Sigmoid colon (tissue), 7 donors: Measurements from ENCODE around the gene ACVR2B. TPM values are rescaled to one million over a fixed set of nuclear protein-coding genes. Genes with fewer than 3 reads are reported as not detected.
"Not testable (repeated sequence)": the region's sequence is repeated elsewhere in the genome, so short reads cannot be mapped to it uniquely, and the experiment has no call there.

Experiments used
- DNase-seq: peaks from one replicate; pipeline ENCODE4 v3.0.0-alpha.2; 2019
- H3K27ac ChIP-seq, 4 donors: fragments of 200-600 bp; sonication (generic); one replicate each; pipeline ENCODE4 v1.5.1; 2016 to 2019; ENCODE audit warnings: mild to moderate bottlenecking in 1 of 4
- H3K27me3 ChIP-seq, 3 donors: fragments of 200-600 bp; sonication (generic); one replicate each; pipeline ENCODE4 v1.5.1; 2019; ENCODE audit warnings: mild to moderate bottlenecking in 1 of 3
- H3K36me3 ChIP-seq, 4 donors: fragments of 200-600 bp; sonication (generic); one replicate each; pipeline ENCODE4 v1.5.1; 2016 to 2019
- H3K4me1 ChIP-seq, 4 donors: fragments of 200-600 bp; sonication (generic); one replicate each; pipeline ENCODE4 v1.5.1; 2017 to 2019
- H3K4me3 ChIP-seq, 4 donors: fragments of 200-600 bp; sonication (generic); one replicate each; pipeline ENCODE4 v1.5.1; 2017 to 2019; ENCODE audit warnings: mild to moderate bottlenecking in 2 of 4, moderate library complexity in 1 of 4
- H3K9me3 ChIP-seq, 4 donors: fragments of 200-600 bp in 3 of 4; sonication (generic) in 3 of 4; one replicate each; pipeline versions ENCODE4 v1.5.1 to v1.6.1; 2013 to 2019
- CTCF ChIP-seq, 4 experiments: fragments of 450-650 bp in 3 of 4; fragments of 200-600 bp in 1 of 4; IDR thresholded peaks; one replicate each; pipeline ENCODE4 v1.5.1; 2016 to 2019; ENCODE audit warnings: antibody characterized with exemption in 4 of 4, mild to moderate bottlenecking in 3 of 4, moderate library complexity in 2 of 4
- EP300 ChIP-seq, 4 donors: sonication (generic); formaldehyde crosslinking; IDR thresholded peaks; one replicate each; pipeline ENCODE4 v1.6.1; 2017; ENCODE audit warnings: antibody characterized with exemption in 4 of 4
- POLR2A ChIP-seq, 2 donors: fragments of 450-650 bp; IDR thresholded peaks; one replicate each; pipeline ENCODE4 v1.6.1; 2016; ENCODE audit warnings: antibody characterized with exemption in 2 of 2, mild to moderate bottlenecking in 2 of 2, moderate library complexity in 2 of 2
- POLR2AphosphoS5 ChIP-seq, 4 donors: sonication (generic); formaldehyde crosslinking; IDR thresholded peaks; one replicate each; pipeline ENCODE4 v1.6.1; 2017; ENCODE audit warnings: antibody characterized with exemption in 4 of 4
- WGBS, 2 donors: extraction: QIAGEN DNeasy Blood & Tissue Kit; methylation state at CpG; one replicate each; pipeline ENCODE4 v1.1.7; 2013; 5-methylcytosine and 5-hydroxymethylcytosine counted together
- intact Hi-C: fragments of 100-400 bp; cut with DNase I; formaldehyde crosslinking; loops from one replicate; pipeline ENCODE4 v1.15.1; 2023
- polyA plus RNA-seq, 3 donors: library from polyadenylated mRNA; stranded (reverse); fragments of 200-250 nt; gene quantifications; one replicate each; pipeline ENCODE4 v1.2.3, GENCODE V29; 2013
- total RNA-seq, 4 donors: library from RNA; depleted of rRNA; stranded (reverse); fragments of >200 nt; gene quantifications; one replicate each; pipeline ENCODE4 v1.1.0, GENCODE V29; 2016
- donor health status: healthy with polysubstance abuse.
- donor health status: Bipolar disorder and iron deficiency.
- donor health status: healthy.

ACVR2B gene
- total and polyA plus RNA-seq, 7 donors, result 0.46 to 9.1 (median 4.8) TPM

GRCh38 chr3:38433661-38434060, 20.0 kb upstream of the ACVR2B start:
- DNase-seq, H3K4me1 ChIP-seq, H3K36me3 ChIP-seq, intact Hi-C loops, H3K27ac ChIP-seq, H3K27me3 ChIP-seq, H3K4me3 ChIP-seq: not testable (repeated sequence)
- 78 to 81% methylated on average over 2 of the region's 2 CpGs for WGBS, 2 donors
- peaks cover 6 to 16% (median 7%) of the 10 kb centered on the region in 4 donors for H3K9me3 ChIP-seq

GRCh38 chr3:38438436-38439069, 15.1 kb upstream of the ACVR2B start:
- H3K36me3 ChIP-seq, DNase-seq, H3K9me3 ChIP-seq, H3K4me3 ChIP-seq, H3K27me3 ChIP-seq, H3K27ac ChIP-seq, H3K4me1 ChIP-seq, intact Hi-C loops: not testable (repeated sequence)
- WGBS, 2 donors, result 48 to 90% methylated on average over 5 of the region's 5 CpGs

- DNase-seq, H3K4me1 ChIP-seq, H3K9me3 ChIP-seq, H3K27ac ChIP-seq, H3K27me3 ChIP-seq, H3K4me3 ChIP-seq, H3K36me3 ChIP-seq, intact Hi-C loops: not testable (repeated sequence)
- WGBS, 2 donors, result 69 to 93% methylated on average over 4 of the region's 4 CpGs
These were observed 10.5 kb upstream of the ACVR2B start for GRCh38 chr3:38443205-38443604.

- TF ChIP-seq POLR2AphosphoS5 (IDR thresholded peaks at IDR 0.05), result no peak
- TF ChIP-seq EP300 (IDR thresholded peaks at IDR 0.05), result no peak
- TF ChIP-seq POLR2A (IDR thresholded peaks at IDR 0.05), result no peak
- TF ChIP-seq CTCF (IDR thresholded peaks at IDR 0.05), result no peak
- 77 to 78% methylated on average over 2 of the region's 2 CpGs for WGBS, 2 donors
- intact Hi-C loops, result no loop called here
- H3K27ac ChIP-seq, result no peak overlapping the region
- no peak for DNase-seq
- H3K9me3 ChIP-seq, result no peaks in the 10 kb centered on the region
- no peaks in the 10 kb centered on the region for H3K4me1 ChIP-seq
- H3K4me3 ChIP-seq, result no peak overlapping the region
- H3K27me3 ChIP-seq, result no peaks in the 10 kb centered on the region
- H3K36me3 ChIP-seq, result no peaks in the 10 kb centered on the region
These were observed 7.5 kb upstream of the ACVR2B start for GRCh38 chr3:38446085-38446686.

GRCh38 chr3:38446812-38447211, 6.9 kb upstream of the ACVR2B start:
- Histone ChIP-seq H3K36me3 (no peaks in the 10 kb centered on the region), H3K27me3 (no peaks in the 10 kb centered on the region), H3K9me3 (no peaks in the 10 kb centered on the region), H3K4me1 (no peaks in the 10 kb centered on the region), H3K27ac (no peak overlapping the region), H3K4me3 (no peak overlapping the region)
- DNase-seq, result no peak
- intact Hi-C loops, result no loop called here
- TF ChIP-seq EP300 (IDR thresholded peaks at IDR 0.05) (no peak), CTCF (IDR thresholded peaks at IDR 0.05) (no peak), POLR2A (IDR thresholded peaks at IDR 0.05) (no peak), POLR2AphosphoS5 (IDR thresholded peaks at IDR 0.05) (no peak)

GRCh38 chr3:38450853-38451252, 2.8 kb upstream of the ACVR2B start:
- no peak overlapping the region for H3K4me3 ChIP-seq
- WGBS, 2 donors, result 97% methylated on average over 3 of the region's 3 CpGs
- no peak overlapping the region for H3K27ac ChIP-seq
- H3K4me1 ChIP-seq, result peaks cover 0 to 20% (median 8%) of the 10 kb centered on the region in 4 donors
- intact Hi-C loops, result loop anchor here (10.0 kb wide), 2 partner anchors 286 to 604 kb away; partner anchors contain the start of genes OXSR1, SCN11A and WDR48
- TF ChIP-seq EP300 (IDR thresholded peaks at IDR 0.05) (no peak), POLR2A (IDR thresholded peaks at IDR 0.05) (no peak), POLR2AphosphoS5 (IDR thresholded peaks at IDR 0.05) (no peak), CTCF (IDR thresholded peaks at IDR 0.05) (no peak)
- no peaks in the 10 kb centered on the region for H3K36me3 ChIP-seq
- DNase-seq, result no peak
- H3K9me3 ChIP-seq, result no peaks in the 10 kb centered on the region
- H3K27me3 ChIP-seq, result no peaks in the 10 kb centered on the region
